Stimulated activated CD4-positive, alpha-beta T cell treated with anti-CD3 and anti-CD28 coated beads, Interleukin-2, amount 100 ng/mL, for 24 hours (primary cell): Measurements from ENCODE around the gene FAM98C.

Experiments used
- DNase-seq, 2 donors: peaks; one replicate each; pipeline ENCODE4 v3.0.0-alpha.2; 2020

FAM98C gene

DNA sequence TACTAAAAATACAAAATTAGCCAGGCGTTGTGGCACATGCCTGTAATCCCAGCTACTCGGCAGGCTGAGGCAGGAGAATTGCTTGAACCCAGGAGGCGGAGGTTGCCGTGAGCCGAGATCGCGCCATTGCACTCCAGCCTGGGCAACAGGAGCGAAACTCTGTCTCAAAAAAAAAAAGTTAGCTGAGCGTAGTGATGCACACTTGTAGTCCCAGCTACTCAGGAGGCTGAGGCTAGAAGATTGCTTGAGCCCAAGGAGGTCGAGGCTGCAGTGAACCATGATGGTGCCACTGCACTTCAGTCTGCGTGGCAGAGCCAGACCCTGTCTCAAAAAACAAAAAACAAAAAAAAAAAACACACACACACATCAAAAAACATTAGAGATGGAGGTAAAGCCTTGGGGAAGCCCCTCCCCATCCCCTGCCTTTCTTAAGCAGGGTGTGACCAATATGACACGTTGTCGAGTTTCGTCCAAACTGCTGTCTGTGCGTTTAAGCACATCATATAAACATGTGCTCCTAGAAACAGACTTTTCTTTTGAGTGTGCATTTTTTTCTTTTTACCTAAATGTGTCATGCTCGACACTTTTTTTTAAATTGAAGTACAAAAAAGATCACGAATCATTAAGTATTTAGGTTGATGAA lies 24.3 kb downstream of the FAM98C start:
- DNase-seq: peak; percentile 60 to 65

DNA sequence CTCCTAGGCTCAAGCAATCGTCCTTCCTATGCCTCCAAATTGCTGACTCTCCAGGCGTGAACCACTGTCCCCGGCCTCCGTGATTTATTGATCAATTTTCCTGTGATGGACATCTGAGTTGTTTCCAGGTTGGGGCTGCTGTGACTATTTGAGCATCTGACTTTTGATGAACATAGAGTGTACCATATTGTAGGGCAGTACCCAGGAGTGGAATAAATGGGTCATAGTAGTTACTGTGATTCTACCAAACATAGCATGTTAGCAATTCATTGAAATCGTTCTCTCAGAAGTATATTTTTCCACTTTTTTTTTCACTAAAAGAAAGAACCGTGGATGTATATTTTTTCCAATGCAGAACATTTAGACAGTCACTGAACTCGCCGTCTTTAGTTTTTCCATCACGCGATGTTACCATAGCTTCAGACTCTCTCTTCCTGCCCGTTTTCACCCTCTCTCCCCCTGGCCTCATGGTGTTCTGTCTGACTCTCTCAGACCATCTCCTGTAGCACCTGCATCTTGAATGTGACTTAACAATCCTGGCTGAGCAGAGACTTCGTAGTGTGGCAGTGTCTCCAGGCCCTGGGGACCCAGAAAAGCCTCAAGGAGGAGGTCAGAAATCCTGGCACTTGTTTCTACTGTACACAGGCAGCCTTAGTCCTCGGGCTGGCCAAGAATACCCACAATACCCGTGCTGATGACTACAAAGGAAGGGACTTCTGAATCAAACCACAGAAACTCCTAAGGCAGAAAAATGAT lies 26.3 kb downstream of the FAM98C start:
- peak; percentile 43 to 47 for DNase-seq

GRCh38 chr19:38429811-38430156 lies 26.9 kb downstream of the FAM98C start:
- DNase-seq: no peak

DNA sequence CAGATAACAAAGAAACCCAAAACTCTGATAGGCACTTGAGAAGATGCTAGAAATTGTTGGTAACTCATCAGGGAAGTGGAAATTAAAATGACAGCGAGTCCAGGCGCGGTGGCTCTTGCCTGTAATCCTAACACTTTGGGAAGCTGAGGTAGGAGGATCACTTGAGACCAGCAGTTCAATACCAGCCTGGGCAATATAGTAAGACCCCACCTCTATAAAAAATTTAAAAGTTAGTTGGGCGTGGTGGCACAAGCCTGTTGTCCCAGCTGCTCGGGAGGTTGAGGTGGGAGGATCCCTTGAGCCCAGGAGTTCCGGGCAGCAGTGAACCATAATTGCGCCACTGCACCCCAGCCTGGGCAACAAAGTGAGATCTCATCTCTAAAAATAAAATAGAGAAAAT lies 28.0 kb downstream of the FAM98C start:
- DNase-seq: no peak

DNA sequence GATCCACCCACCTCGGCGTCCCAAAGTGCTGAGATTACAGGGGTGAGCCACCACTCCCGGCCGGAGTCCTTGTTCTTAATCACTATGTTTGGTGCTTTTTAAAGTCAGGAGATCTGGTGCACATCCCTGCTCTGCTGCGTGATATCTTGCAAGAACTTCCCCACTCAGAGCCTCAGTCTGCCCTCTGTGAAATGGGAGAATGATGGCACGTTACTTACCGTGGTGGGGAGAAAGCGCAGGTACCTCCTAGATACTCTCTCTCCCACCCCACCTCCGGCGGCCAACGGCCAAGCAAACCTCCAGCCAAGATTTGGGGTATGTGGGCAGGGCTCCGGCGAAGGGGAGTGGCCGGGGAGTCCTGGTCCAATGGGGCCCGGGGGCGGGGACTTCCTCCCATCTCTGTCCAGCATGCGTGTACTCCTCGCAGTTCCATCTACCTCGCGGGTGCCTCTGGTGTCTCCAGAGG lies 30.4 kb downstream of the FAM98C start, which contains the start of gene RYR1:
TSS of gene RYR1 (plus strand) at position 424 of the 466 bp plus-strand sequence. CDS start 139 bp downstream, outside the sequence.
- DNase-seq: peak; percentile 69 to 79

GRCh38 chr19:38434549-38435051 lies 31.7 kb downstream of the FAM98C start:
- no peak for DNase-seq

- DNase-seq: no peak
Measured at GRCh38 chr19:38437295-38437694, 34.4 kb downstream of the FAM98C start.

- no peak for DNase-seq
Measured at GRCh38 chr19:38437917-38438316, 35.0 kb downstream of the FAM98C start.

DNA sequence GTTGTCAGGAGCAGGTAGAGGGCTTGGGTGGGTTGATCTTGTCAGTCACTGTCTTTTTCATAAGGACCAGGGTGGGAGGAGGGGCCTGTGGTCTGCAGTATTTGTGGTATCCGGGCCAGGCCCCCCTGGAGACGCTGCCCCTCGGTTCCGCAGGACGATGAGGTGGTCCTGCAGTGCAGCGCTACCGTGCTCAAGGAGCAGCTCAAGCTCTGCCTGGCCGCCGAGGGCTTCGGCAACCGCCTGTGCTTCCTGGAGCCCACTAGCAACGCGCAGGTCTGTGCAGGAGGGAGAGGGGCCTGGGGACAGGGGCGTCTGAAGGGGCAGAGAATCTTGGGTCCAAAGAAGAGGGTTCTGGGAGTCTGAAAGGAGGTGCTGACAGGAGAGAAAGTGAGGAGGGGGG lies 37.7 kb downstream of the FAM98C start:
- DNase-seq: no peak

GRCh38 chr19:38441657-38442348 lies 38.9 kb downstream of the FAM98C start:
- no peak for DNase-seq

GRCh38 chr19:38442736-38443135 lies 39.8 kb downstream of the FAM98C start:
- no peak for DNase-seq

DNA sequence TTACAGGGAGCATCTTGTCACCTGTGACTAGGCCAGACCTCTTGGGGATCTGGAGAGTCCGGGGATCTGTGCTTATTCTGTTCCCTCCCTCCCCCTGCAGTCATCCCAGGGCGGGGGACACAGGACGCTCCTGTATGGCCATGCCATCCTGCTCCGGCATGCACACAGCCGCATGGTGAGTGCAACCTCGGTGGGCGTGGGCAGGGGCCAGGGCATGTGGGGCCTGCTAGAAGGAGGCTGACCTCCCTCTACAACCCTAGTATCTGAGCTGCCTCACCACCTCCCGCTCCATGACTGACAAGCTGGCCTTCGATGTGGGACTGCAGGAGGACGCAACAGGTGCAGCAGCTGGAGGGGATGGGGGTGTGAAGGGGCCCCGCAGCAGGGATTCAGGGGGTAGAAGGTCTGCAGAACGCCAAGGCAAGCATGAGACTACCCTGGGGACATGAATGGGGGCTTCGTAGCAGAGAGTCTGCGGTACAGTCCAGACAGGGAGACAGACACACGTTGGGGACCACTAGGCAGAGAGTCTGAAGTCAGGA lies 40.6 kb downstream of the FAM98C start:
- DNase-seq: no peak

DNA sequence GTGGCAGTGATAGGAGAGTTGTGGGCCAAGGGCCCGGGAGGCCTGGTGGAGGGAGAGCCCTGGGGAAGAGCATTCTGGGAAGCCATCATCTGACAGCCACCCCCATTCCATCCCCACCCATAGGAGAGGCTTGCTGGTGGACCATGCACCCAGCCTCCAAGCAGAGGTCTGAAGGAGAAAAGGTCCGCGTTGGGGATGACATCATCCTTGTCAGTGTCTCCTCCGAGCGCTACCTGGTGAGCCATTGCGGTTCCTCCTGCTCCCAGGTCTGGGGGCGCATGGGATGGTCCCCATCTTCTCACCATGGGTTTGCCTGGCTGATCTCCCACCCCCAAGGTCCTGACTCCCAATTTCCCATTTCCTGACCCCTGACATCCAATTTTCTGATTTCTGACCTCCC lies 41.1 kb downstream of the FAM98C start:
- no peak for DNase-seq

- DNase-seq: no peak
Measured at GRCh38 chr19:38445362-38445761, 42.5 kb downstream of the FAM98C start.

- DNase-seq: no peak
Measured at GRCh38 chr19:38448225-38448624, 45.3 kb downstream of the FAM98C start.

DNA sequence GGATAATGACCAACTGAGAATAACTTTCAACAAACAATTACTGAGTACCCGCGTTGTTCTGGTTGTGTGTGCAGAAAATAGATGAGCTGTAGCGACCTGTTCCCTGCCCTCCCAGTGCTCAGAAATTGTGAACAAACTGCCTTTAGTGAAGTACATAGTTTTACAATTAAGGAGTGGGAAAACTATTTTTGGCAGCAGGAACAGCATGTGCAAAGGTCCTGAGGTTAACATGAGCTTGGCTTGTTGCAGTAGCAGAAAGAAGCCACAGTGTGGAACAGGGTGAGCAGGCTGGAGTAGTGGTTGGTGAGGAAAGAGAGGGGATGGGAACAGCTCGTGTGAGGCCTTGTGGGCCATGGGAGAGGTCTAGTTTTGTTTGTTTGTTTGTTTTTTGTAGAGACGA lies 46.6 kb downstream of the FAM98C start:
- DNase-seq: no peak

DNA sequence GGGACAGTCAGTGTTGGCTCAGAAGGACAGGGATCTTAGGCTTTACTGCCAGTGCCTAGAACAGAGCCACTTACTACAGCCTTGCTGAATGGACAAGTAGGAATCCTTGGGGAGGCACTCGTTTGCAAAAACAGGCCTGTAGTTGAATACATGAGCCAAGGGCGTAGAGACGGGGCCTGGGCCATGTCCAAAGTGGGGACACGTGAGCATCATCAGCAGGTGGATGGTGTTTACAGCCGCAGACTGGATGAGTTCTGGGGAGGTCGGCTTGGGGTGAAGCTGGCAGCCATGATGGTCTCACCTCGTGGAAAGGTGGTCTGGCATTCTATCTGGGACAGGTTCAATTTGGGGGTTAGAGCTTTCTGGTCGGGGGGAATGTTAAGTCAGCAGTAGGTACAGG lies 48.1 kb downstream of the FAM98C start:
- DNase-seq: no peak

DNA sequence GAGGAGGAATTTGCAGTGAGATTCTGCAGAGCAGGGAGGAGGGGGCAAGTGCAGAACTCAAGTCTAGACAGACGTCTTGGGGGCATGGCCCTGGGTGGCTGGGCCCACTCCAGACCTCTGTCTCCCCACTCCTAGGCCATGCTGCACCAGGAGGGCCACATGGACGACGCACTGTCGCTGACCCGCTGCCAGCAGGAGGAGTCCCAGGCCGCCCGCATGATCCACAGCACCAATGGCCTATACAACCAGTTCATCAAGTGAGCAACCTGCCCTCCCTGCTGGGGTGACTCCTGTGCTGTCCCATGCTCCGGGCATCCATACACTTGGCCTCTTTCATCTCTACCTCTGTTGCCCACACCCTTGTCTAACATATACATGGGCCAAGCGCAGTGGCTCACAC lies 48.7 kb downstream of the FAM98C start:
- no peak for DNase-seq

- DNase-seq: peak in 1 of 2 donors; percentile 47
Measured at GRCh38 chr19:38452430-38453366, 49.8 kb downstream of the FAM98C start.

GRCh38 chr19:38453596-38453995 lies 50.7 kb downstream of the FAM98C start:
- no peak for DNase-seq

- DNase-seq: no peak
Measured at GRCh38 chr19:38455031-38455430, 52.1 kb downstream of the FAM98C start.

DNA sequence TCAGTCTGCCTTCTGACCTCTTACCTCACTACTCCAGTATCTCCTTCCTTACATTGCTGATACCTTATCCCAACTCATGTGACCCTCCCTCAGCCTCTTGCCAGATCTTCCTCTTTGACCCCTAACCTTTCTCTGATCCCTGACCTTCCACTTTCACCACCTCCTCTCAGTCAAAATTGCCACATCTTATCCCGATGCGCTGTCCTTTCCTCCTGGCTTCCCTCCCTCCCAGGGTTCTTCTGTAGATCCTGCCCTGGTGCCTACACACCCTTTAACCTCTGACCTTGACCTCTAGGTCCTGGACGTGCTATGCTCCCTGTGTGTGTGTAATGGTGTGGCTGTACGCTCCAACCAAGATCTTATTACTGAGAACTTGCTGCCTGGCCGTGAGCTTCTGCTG lies 54.3 kb downstream of the FAM98C start:
- no peak for DNase-seq
